H54 (cell line): ENCODE measurements around the gene ASB13.

Experiments used
- DNase-seq: peaks from one replicate; pipeline ENCODE4 v3.0.0; 2011; ENCODE audit warnings: low spot score, mixed read lengths; ENCODE audit not compliant: insufficient read length
- FAIRE-seq: peaks from 3 replicates; lab custom pipeline; 2011; peaks lifted over from hg19 to GRCh38; lab: Jason Lieb, UNC
- POLR2A ChIP-seq: IDR thresholded peaks from 2 replicates; pipeline ENCODE4 v1.6.1; 2011; ENCODE audit warnings: low read depth, mild to moderate bottlenecking, low read length

Gene ASB13

GRCh38 chr10:5619362-5620211 is 46.8 kb downstream of the ASB13 start:
- no peak for TF ChIP-seq POLR2A
- no peak for DNase-seq
- no peak for FAIRE-seq

DNA sequence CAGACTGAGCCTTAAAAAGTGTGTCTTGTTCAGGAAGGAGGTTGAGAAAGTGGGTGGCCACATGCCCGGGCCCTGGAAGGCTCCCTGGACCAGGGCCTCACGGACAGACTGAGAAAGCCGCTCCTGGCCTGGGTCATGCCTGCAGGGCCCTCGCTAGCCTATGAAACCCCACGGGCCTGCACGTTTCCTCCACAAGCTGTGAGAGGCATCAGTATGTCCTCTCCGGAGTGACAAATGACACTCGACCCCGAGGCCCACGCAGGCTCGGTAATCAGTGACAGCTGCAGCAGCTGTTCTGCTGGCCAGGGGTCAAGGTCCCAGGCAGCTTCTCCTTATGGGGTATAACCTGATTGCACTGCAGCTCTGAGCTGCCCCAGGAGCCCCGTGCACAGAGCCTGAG is 47.6 kb downstream of the ASB13 start:
- FAIRE-seq: no peak
- no peak for TF ChIP-seq POLR2A
- no peak for DNase-seq

DNA sequence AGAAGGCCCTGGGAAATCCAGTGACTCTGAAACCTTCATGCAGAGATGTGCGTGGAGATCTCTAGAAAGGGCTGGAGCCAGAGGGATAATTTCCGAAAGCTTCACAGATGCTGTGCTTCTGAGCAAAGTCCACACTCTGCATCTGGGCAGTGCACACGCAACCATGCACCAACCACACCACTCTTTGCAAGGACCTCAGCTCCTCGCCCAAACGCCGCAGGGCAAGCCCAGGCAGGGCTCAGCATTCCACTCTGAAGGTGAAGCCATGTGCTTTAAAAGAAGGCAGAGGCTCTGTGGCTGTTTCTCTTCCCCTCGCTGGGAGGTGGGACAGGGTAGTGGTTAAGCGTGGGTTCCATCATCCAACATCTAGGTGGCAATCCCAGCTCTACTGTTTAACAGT is 48.4 kb downstream of the ASB13 start:
- FAIRE-seq (no peak), DNase-seq (no peak)
- TF ChIP-seq POLR2A: no peak

DNA sequence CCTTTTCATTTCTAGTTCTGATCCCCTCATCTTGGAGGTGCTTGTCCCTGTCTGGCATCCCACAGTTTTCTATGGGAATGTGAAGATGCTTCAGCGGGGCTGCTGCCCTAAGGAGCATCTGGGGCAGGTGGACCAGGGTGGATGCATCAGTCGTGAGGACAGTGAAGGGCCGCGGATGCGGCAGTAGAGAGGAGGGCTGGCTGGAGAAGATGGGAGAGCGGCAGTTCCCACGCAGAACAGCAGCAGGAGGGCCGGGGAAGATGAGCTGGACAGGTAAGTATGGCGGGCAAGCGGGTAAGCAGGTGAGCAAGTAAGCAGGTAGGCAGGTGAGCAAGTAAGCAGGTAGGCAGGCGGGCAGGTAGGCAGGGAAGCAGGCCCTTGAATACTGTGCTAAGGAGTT is 48.9 kb downstream of the ASB13 start:
- no peak for TF ChIP-seq POLR2A
- DNase-seq (no peak), FAIRE-seq (no peak)

- no peak for DNase-seq
- FAIRE-seq: no peak
- no peak for TF ChIP-seq POLR2A
Measured at GRCh38 chr10:5616836-5617235, 49.6 kb downstream of the ASB13 start.

DNA sequence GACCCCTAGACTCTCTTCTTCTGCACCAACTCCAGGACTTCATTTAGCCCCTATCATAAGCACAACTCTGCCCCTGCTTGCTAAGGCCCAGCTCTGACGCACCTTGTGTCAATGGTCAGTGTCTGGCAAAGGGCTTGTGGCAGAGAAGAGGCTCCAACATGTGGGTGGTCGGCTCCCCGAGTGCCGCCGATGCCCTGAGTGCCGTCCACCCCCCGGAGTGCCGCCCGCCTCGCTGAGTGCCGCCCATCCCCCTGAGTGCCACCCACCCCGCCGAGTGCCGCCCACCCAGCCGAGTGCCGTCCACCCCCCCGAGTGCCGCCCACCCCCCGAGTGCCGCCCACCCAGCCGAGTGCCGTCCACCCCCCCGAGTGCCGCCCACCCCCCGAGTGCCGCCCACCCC is 50.3 kb downstream of the ASB13 start:
- FAIRE-seq: no peak
- TF ChIP-seq POLR2A: no peak
- DNase-seq: no peak

DNA sequence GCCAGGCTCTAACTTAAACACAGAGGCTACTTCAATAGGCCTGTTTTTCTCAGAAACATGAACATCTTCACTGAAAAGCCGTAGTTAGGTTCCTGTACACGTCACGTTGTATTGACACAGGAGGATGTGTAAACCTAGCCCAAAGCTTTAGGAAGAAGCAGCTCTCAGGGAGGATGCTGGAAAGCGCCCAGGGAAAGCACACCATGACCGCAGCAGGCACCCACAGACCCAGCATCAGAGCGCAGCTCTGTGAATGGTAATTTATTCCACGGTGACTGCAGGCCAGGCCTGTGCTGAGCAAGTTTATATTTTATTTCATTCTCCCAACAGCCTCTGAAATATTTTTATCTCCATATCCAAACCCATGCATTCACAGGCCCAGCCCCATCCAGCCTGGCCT is 51.1 kb downstream of the ASB13 start:
- TF ChIP-seq POLR2A: no peak
- FAIRE-seq: no peak

GRCh38 chr10:5614155-5614721 is 52.2 kb downstream of the ASB13 start:
- FAIRE-seq: no peak
- DNase-seq: no peak
- no peak for TF ChIP-seq POLR2A

More for the DNA sequence above, 51.1 kb downstream of the ASB13 start:
- no peak for DNase-seq

- no peak for FAIRE-seq
- no peak for DNase-seq
- TF ChIP-seq POLR2A: no peak
Measured at GRCh38 chr10:5613481-5614154, 52.8 kb downstream of the ASB13 start.

- no peak for FAIRE-seq
- DNase-seq: no peak
- TF ChIP-seq POLR2A: no peak
Measured at GRCh38 chr10:5611899-5612680, 54.3 kb downstream of the ASB13 start.

DNA sequence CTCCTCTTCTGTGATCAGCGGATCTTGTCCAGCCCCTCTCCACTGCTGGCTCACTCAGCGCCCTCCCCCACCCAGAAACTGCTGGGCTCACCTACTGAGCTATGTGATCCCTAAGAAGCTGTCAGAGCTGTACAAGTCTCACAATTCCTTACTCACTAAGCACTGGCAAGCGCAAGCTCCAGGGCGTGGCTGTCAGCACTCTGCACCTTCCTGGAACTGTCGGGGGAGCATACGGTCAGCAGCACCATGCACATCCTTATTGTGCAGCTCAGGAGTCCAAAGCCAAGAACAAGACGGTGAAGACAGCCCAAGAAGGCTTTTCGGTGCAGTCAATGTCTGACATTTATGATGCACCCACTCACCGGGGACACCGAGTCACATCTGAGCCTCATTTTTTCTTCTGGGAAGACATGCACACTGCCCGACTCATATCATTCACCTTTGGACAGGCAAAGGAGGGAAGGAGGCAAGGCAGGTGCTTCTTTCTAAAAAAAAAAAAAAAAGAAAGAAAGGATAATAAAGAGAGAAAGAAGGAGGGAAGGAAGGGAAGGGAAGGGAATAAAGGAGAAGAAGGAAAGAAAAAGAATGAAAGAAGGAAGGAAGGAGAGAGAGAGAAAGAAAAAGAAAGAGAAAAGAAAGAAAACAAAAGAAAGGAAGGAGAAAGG is 56.3 kb downstream of the ASB13 start:
- no peak for FAIRE-seq
- no peak for DNase-seq
- TF ChIP-seq POLR2A: no peak

DNA sequence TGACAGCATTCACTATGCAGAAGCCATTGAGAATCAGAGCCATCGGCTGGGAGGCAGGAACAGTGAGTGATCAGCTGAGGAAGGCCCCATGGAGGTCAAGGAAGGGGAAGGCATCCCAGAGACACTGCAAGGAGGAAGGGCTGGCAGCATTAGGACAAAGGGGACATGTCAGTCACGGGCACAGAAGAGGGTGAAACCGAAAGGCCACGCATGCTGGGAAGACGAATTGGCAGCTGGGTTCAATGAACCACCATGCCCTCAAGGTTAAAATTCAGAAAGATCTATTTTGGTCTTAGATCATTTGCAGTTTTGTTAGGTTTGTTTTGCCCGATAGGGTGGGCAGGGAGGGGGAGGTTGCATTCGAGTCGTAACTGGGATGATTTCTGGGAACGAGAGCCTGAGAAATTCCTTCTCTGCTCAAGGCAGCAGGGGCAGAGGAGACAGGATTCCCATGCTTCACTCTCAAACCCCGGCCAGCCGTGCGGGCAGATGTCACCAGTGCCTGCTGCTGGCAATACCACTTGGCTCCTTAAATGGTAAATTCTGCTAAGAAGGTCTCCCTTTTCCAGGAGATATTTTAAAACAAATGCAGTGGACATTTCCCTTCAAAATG is 57.7 kb downstream of the ASB13 start:
- TF ChIP-seq POLR2A: no peak
- DNase-seq (no peak), FAIRE-seq (no peak)

DNA sequence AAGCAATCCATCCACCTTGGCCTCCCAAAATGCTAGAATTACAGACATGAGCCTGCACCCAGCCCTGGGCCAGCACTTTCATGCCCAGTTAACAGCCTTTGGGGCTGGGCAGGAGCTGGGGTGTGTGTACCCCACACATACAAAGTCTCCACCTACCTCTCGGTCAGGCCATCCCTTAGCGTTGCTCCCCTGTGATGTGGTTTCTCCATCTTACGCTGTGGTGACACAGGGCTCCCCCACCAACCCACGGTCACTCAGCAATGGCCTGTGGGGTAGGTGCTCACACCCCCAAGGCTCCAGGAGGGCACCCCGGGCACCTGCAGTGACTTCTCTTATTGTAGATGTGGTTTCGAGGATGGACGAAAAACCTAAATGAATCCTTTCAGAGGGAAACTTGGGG is 58.8 kb downstream of the ASB13 start:
- FAIRE-seq (no peak), DNase-seq (no peak)
- TF ChIP-seq POLR2A: no peak
